Neural cell (in vitro differentiated cells): ENCODE data around the gene CFAP161. TPM values are rescaled to one million over a fixed set of nuclear protein-coding genes. Genes with fewer than 3 reads are reported as not detected.
"Not testable (repeated sequence)": the region's sequence is repeated elsewhere in the genome, so short reads cannot be mapped to it uniquely, and the experiment has no call there.

Experiments used
- H2AFZ ChIP-seq: fragments of 200-600, 300-800 bp; sonication (generic), shearing (Covaris generic); 2 replicates; pipeline ENCODE4 v1.6.0; 2014; ENCODE audit warnings: low read depth, mild to moderate bottlenecking, antibody characterized with exemption, low read length, moderate library complexity
- H3F3A ChIP-seq: fragments of 200-600 bp; shearing (Covaris generic); 2 replicates; pipeline ENCODE4 v1.6.1; 2016; ENCODE audit warnings: mild to moderate bottlenecking, moderate library complexity, mixed read lengths, antibody characterized with exemption, low read length; ENCODE audit not compliant: insufficient read depth, poor library complexity, severe bottlenecking
- H3K27ac ChIP-seq: fragments of 200-600, 300-800 bp; sonication (generic), shearing (Covaris generic); 2 replicates; pipeline ENCODE4 v1.5.1; 2014; ENCODE audit warnings: mild to moderate bottlenecking, low read length, moderate library complexity
- H3K27me3 ChIP-seq: fragments of 300-800, 200-600 bp; sonication (generic), shearing (Covaris generic); 2 replicates; pipeline ENCODE4 v1.6.0; 2014; ENCODE audit warnings: mild to moderate bottlenecking, low read depth, low read length, moderate library complexity; ENCODE audit not compliant: insufficient read depth
- H3K36me3 ChIP-seq: fragments of 300-800, 200-600 bp; sonication (generic), shearing (Covaris generic); 2 replicates; pipeline ENCODE4 v1.5.1; 2014; ENCODE audit warnings: mild to moderate bottlenecking, antibody characterized with exemption, low read length, moderate library complexity; ENCODE audit not compliant: insufficient read depth
- H3K4me2 ChIP-seq: fragments of 300-800, 200-600 bp; sonication (generic), shearing (Covaris generic); 2 replicates; pipeline ENCODE4 v1.6.0; 2014; ENCODE audit warnings: mild to moderate bottlenecking, low read length
- H3K4me3 ChIP-seq: fragments of 300-800, 200-600 bp; sonication (generic), shearing (Covaris generic); 2 replicates; pipeline ENCODE4 v1.5.1; 2014; ENCODE audit warnings: mild to moderate bottlenecking, low read length, moderate library complexity
- H3K79me2 ChIP-seq: fragments of 200-600 bp; shearing (Covaris generic); replicated peaks from 2 replicates; pipeline ENCODE4 v1.6.0; 2014; ENCODE audit warnings: mild to moderate bottlenecking, low read length, moderate library complexity; ENCODE audit not compliant: insufficient read depth
- H3K9ac ChIP-seq: fragments of 300-800, 200-600 bp; sonication (generic), shearing (Covaris generic); 2 replicates; pipeline ENCODE4 v1.6.1; 2016; ENCODE audit warnings: mild to moderate bottlenecking, low read length, mixed read lengths
- H3K9me2 ChIP-seq: fragments of 200-600 bp; shearing (Covaris generic); 2 replicates; pipeline ENCODE4 v1.6.1; 2016; ENCODE audit warnings: mild to moderate bottlenecking, low read length, mixed read lengths; ENCODE audit not compliant: insufficient read depth
- H3K9me3 ChIP-seq: fragments of 200-600, 300-800 bp; sonication (generic), shearing (Covaris generic); 2 replicates; pipeline ENCODE4 v1.6.1; 2016; ENCODE audit warnings: mild to moderate bottlenecking, mixed run types, low read length, moderate library complexity, mixed read lengths
- H4K20me1 ChIP-seq: fragments of 200-600 bp; shearing (Covaris generic); 2 replicates; pipeline ENCODE4 v1.6.1; 2016; ENCODE audit warnings: mild to moderate bottlenecking, mixed run types; ENCODE audit not compliant: insufficient read depth
- CTCF ChIP-seq: fragments of 450-650 bp; IDR thresholded peaks from 2 replicates; pipeline ENCODE4 v1.5.1; 2014; ENCODE audit warnings: antibody characterized with exemption, mild to moderate bottlenecking, moderate library complexity; ENCODE audit not compliant: poor library complexity, severe bottlenecking
- EP300 ChIP-seq: fragments of 450-650 bp; conservative IDR thresholded peaks from 2 replicates; pipeline ENCODE4 v1.6.1; 2014; ENCODE audit warnings: antibody characterized with exemption, mild to moderate bottlenecking, moderate library complexity; ENCODE audit not compliant: poor library complexity, severe bottlenecking
- EZH2 ChIP-seq: fragments of 200-600, 300-800 bp; shearing (Covaris generic), sonication (generic); IDR thresholded peaks from 2 replicates; pipeline ENCODE4 v1.6.1; 2014; ENCODE audit warnings: antibody characterized with exemption, low read length, borderline replicate concordance, mild to moderate bottlenecking; ENCODE audit not compliant: insufficient read depth, poor library complexity, severe bottlenecking
- MXI1 ChIP-seq: fragments of 450-650 bp; conservative IDR thresholded peaks from 2 replicates; pipeline ENCODE4 v1.6.1; 2014; ENCODE audit warnings: antibody characterized with exemption, mild to moderate bottlenecking; ENCODE audit not compliant: poor library complexity, severe bottlenecking
- POLR2AphosphoS5 ChIP-seq: IDR thresholded peaks from 2 replicates; pipeline ENCODE4 v1.6.1; 2012
- RAD21 ChIP-seq: fragments of 450-650 bp; conservative IDR thresholded peaks from 2 replicates; pipeline ENCODE4 v1.6.1; 2014; ENCODE audit warnings: antibody characterized with exemption, mild to moderate bottlenecking, moderate library complexity
- REST ChIP-seq: IDR thresholded peaks from 2 replicates; pipeline ENCODE4 v1.6.1; 2012; ENCODE audit warnings: borderline replicate concordance
- SMC3 ChIP-seq: fragments of 450-650 bp; conservative IDR thresholded peaks from 2 replicates; pipeline ENCODE4 v1.6.1; 2014; ENCODE audit warnings: antibody characterized with exemption, mild to moderate bottlenecking, moderate library complexity; ENCODE audit not compliant: poor library complexity
- TAF1 ChIP-seq: IDR thresholded peaks from 2 replicates; pipeline ENCODE4 v1.6.1; 2012; ENCODE audit warnings: low read depth
- polyA plus RNA-seq: library from polyadenylated mRNA; depleted of rRNA; stranded (reverse); fragments of >200 nt; gene quantifications from 2 replicates; pipeline ENCODE4 v1.2.3, GENCODE V29; 2014

Gene CFAP161
- polyA plus RNA-seq, 1 donor from 2014 or later, result not detected

- Histone ChIP-seq H3K27ac (no peak overlapping the region), H3K4me3 (no peak overlapping the region), H3F3A (no peaks in the 10 kb centered on the region), H3K4me2 (no peak overlapping the region), H2AFZ (no peak overlapping the region), H3K27me3 (no peaks in the 10 kb centered on the region), H3K9ac (no peak overlapping the region), H3K36me3 (no peaks in the 10 kb centered on the region), H4K20me1 (no peaks in the 10 kb centered on the region), H3K79me2 (no peaks in the 10 kb centered on the region), H3K9me3 (no peaks in the 10 kb centered on the region), H3K9me2 (no peaks in the 10 kb centered on the region)
- no peak for TF ChIP-seq POLR2AphosphoS5
- TF ChIP-seq CTCF, result no peak
- TF ChIP-seq MXI1, result no peak
- TF ChIP-seq TAF1, result no peak
- TF ChIP-seq EP300, result no peak
- no peak for TF ChIP-seq EZH2
- TF ChIP-seq SMC3, result no peak
- no peak for TF ChIP-seq REST
- no peak for TF ChIP-seq RAD21
These were observed 23.8 kb downstream of the CFAP161 start for GRCh38 chr15:81157939-81158223.

- H3K27ac ChIP-seq, H3K9me3 ChIP-seq, H4K20me1 ChIP-seq, H3K36me3 ChIP-seq, H2AFZ ChIP-seq, H3K4me3 ChIP-seq, H3K9me2 ChIP-seq, H3K79me2 ChIP-seq, H3F3A ChIP-seq, H3K4me2 ChIP-seq, H3K27me3 ChIP-seq, H3K9ac ChIP-seq: not testable (repeated sequence)
These were observed 24.5 kb downstream of the CFAP161 start for GRCh38 chr15:81158561-81158960.

GRCh38 chr15:81160312-81161159, 26.5 kb downstream of the CFAP161 start:
- Histone ChIP-seq H3K36me3 (no peaks in the 10 kb centered on the region), H3K9me3 (no peaks in the 10 kb centered on the region), H3K27ac (no peak overlapping the region), H3F3A (no peaks in the 10 kb centered on the region), H4K20me1 (no peaks in the 10 kb centered on the region), H2AFZ (no peak overlapping the region), H3K27me3 (no peaks in the 10 kb centered on the region), H3K4me3 (no peak overlapping the region), H3K79me2 (no peaks in the 10 kb centered on the region), H3K9ac (no peak overlapping the region), H3K9me2 (no peaks in the 10 kb centered on the region), H3K4me2 (no peak overlapping the region)
- TF ChIP-seq SMC3, result no peak
- no peak for TF ChIP-seq MXI1
- no peak for TF ChIP-seq EP300
- no peak for TF ChIP-seq TAF1
- TF ChIP-seq EZH2, result no peak
- no peak for TF ChIP-seq REST
- TF ChIP-seq RAD21, result no peak
- no peak for TF ChIP-seq CTCF
- no peak for TF ChIP-seq POLR2AphosphoS5
